Coronary artery (tissue), 2 donors: ENCODE results near the gene ZNF775.

Experiments
- DNase-seq: peaks from one replicate; pipeline ENCODE4 v3.0.0-alpha.2; 2017; ENCODE audit warnings: low spot score
- H3K27ac ChIP-seq, 2 donors: fragments of 200-600 bp; sonication (generic); one replicate each; pipeline ENCODE4 v1.5.1; 2016 to 2019
- H3K4me3 ChIP-seq: fragments of 200-600 bp; sonication (generic); 2 replicates; pipeline ENCODE4 v1.5.1; 2016; ENCODE audit warnings: mild to moderate bottlenecking, moderate library complexity
- TF ChIP-seq, protein P1 (sequence below): fragments of 200-600 bp; sonication (generic); IDR thresholded peaks from one replicate; pipeline ENCODE4 v1.5.1; 2019; ENCODE audit warnings: antibody characterized with exemption

The ZNF775 gene

DNA sequence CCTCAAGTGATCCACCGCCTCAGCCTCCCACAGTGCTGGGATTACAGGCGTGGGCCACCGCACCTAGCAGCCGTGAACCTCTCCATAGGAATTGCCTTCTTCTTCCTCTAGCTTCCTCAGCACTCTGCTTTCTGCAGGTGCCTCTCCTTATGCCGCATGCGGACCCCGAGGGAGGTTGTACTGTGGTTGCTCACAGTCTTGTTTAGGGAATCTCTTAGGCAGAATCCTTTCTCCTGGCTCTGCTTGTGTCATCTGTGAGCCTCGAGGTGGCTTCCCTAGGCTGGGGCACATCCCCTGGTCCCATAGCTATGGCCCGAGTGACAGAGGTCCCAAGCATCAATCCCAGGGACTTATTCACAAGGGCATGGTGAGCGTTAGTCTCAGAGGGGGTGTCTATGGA lies 38.1 kb downstream of the ZNF775 start:
- DNase-seq: peak; percentile 12
- TF ChIP-seq, protein P1, sequence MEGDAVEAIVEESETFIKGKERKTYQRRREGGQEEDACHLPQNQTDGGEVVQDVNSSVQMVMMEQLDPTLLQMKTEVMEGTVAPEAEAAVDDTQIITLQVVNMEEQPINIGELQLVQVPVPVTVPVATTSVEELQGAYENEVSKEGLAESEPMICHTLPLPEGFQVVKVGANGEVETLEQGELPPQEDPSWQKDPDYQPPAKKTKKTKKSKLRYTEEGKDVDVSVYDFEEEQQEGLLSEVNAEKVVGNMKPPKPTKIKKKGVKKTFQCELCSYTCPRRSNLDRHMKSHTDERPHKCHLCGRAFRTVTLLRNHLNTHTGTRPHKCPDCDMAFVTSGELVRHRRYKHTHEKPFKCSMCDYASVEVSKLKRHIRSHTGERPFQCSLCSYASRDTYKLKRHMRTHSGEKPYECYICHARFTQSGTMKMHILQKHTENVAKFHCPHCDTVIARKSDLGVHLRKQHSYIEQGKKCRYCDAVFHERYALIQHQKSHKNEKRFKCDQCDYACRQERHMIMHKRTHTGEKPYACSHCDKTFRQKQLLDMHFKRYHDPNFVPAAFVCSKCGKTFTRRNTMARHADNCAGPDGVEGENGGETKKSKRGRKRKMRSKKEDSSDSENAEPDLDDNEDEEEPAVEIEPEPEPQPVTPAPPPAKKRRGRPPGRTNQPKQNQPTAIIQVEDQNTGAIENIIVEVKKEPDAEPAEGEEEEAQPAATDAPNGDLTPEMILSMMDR: no peak
- Histone ChIP-seq H3K4me3 (no peak overlapping the region), H3K27ac (no peak overlapping the region)

DNA sequence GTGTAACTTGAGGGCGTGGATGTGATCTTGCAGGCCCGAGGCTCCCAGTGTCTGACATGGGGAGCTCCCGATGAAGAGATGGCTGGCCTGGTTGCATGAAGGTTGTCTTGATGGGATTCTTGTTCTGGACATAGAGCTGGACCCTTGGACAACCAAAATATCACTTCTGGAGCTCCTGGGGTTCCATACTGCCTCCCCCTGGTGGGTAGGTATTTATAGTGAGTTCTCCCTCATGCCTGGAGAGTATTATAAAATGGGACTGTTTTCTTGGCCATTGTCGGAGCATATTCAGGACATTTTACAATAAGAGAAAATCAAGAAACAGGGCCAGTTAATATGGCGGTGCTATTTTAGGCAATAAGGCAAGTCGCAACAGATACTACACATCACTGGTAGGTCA lies 38.7 kb downstream of the ZNF775 start:
- no peak overlapping the region for H3K27ac ChIP-seq
- no peak overlapping the region for H3K4me3 ChIP-seq
- TF ChIP-seq, protein P1: no peak
- DNase-seq: peak; percentile 43

DNA sequence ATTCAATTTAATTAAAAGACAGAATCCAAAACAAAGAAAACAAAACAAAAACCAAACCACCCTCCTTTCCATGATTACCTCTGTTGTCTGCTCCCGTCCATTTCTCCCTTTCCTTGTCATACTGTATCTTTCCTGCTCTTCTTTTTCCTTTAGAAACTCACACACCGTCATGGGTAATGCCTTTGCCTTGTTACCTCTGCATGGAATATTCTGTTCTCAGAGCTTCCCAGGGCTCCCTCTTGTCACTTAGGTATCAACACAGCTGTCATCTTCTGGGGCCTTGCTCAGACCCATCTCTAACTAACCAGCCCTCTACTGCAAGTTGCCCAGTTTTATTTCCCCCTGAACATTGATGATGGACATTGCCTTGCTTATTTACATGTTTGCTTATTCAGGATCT lies 41.1 kb downstream of the ZNF775 start:
- DNase-seq: peak; percentile 21
- TF ChIP-seq, protein P1: no peak
- H3K27ac ChIP-seq: no peak overlapping the region
- H3K4me3 ChIP-seq: no peak overlapping the region

DNA sequence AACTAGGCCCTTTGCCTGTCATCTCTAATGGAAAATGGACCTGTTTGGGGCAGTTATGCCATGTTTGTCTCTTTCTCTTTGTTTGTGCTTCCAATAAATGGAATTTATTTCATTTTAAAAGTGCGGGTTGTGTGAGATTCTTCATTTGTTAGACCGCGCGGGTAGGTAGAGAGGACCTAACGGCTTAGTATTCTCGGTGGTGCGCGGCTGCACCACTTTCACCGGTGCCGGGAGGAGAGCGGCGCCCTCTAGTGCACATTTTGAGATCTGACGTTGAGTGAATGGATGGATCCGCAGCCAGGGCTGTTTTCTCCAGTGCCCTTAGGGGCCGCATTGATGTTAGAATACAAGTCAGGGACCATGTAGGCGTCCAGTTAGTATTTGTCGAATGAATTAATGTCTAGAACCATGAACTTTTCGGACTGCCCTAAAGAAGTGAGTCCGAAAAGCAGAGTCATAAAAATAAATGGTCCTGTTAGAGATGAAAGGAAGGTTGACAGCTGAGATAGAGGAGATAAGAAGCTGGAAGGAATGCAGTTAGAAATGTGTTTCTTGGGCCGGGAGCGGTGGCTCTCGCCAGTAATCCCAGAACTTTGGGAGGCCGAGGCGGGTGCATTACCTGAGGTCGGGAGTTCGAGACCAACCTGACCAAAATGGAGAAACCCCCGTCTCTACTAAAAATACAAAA lies 42.0 kb downstream of the ZNF775 start:
- TF ChIP-seq, protein P1: peak; percentile 74
- Histone ChIP-seq H3K27ac (no peak overlapping the region), H3K4me3 (no peak overlapping the region)
- DNase-seq: peak; percentile 78

DNA sequence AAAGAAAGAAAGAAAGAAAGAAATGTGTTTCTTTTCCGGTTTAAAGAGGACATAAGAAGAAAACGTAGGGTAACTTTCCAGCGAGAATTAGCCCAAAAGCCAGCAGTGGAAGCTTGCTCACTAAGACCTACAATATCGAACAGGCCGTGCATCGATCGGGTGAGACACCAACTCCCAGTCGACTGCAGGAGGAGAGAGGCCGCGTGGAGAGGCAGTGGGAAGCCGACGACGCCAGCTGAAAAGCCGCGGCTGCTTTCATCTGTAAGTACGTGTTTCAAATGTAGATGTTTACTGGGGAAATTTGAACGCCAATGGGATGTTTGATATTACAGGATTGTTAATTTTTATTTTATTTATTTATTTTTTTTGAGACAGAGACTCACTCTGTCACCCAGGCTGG lies 42.7 kb downstream of the ZNF775 start:
- Histone ChIP-seq H3K4me3 (no peak overlapping the region), H3K27ac (no peak overlapping the region)
- peak; percentile 43 for DNase-seq
- TF ChIP-seq, protein P1: no peak

DNA sequence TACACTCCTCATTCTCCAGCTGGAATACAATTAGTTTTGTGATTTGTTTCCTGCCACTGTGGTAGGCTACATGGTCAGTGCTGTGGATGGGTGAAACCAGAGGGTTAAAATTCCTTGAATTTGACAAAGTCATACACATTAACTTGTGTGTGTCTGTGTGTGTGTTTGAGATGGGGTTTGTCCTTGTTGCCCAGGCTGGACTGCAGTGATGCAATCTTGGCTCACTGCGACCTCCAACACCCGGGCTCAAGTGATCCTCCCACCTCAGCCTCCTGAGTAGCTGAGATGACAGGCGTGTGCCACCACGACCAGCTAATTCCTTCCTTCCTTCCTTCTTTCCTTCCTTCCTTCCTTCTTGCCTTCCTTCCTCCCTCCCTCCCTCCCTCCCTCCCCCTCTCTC lies 46.5 kb downstream of the ZNF775 start:
- peak; percentile 38 for DNase-seq
- TF ChIP-seq, protein P1: no peak
- Histone ChIP-seq H3K27ac (no peak overlapping the region), H3K4me3 (no peak overlapping the region)

DNA sequence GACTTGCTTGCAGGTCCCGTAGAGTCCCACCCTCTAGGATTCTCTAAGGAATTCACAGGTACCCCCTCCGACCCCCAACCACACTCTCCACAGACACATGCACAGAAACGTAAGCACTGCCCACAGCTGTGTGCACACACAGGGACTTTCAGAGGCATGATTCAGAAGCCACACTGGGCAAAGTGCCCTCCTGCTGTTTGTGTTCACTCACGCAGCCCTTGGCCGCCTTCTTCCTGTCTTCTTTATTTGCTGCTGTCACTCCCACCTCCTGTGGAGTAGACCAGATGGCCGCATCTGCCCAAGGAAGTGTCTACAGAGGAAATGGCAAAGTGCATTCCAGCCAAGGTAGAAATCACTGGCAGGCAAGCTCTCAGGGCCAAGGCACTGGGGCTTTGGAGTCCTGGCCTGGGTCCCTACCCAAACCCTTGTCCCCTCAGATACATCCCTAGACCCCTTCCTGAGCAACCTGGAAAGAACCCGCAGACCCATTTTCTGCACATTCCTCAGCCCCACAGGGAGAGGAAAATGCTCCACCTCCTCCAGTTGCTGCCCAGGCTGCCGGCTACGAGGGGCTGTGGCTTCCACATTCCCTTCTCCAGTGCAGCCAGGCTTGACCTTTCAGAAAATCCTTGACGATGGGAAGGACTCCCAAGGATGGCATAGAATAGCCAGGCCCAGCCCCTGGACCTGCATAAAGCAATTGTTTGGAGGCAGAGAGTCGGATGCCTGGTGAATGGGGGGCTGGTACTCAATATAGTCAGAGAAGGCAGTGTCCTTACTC lies 49.7 kb downstream of the ZNF775 start:
- DNase-seq: peak; percentile 67
- Histone ChIP-seq H3K4me3 (no peak overlapping the region), H3K27ac (no peak overlapping the region)
- TF ChIP-seq, protein P1: no peak
